SU-DHL-6 (cell line): Measurements from ENCODE around the gene MTOR.

Experiments used
- H2AFZ ChIP-seq: fragments of 200-600 bp; sonication (generic); 2 replicates; pipeline ENCODE4 v1.6.1; 2014; ENCODE audit warnings: low read depth, mild to moderate bottlenecking, moderate library complexity, mixed read lengths, antibody characterized with exemption, low read length; ENCODE audit not compliant: severe bottlenecking
- H3F3A ChIP-seq: fragments of 200-600 bp; shearing (Covaris generic); 2 replicates; pipeline ENCODE4 v1.6.0; 2016; ENCODE audit warnings: antibody characterized with exemption, mild to moderate bottlenecking; ENCODE audit not compliant: insufficient read depth
- H3K27ac ChIP-seq: fragments of 200-600 bp; sonication (generic); 2 replicates; pipeline ENCODE4 v1.5.1; 2016; ENCODE audit warnings: low read depth, mild to moderate bottlenecking, low read length, moderate library complexity, mixed read lengths
- H3K27me3 ChIP-seq: fragments of 200-600 bp; sonication (generic), shearing (Covaris generic); 2 replicates; pipeline ENCODE4 v1.6.0; 2014; ENCODE audit warnings: mild to moderate bottlenecking, low read length
- H3K36me3 ChIP-seq: fragments of 200-600 bp; sonication (generic); 2 replicates; pipeline ENCODE4 v1.6.1; 2014; ENCODE audit warnings: mild to moderate bottlenecking, low read length, mixed read lengths
- H3K4me2 ChIP-seq: fragments of 300-600, 200-600 bp; shearing (Covaris generic), sonication (generic); 2 replicates; pipeline ENCODE4 v1.6.0; 2014; ENCODE audit warnings: low read length, low read depth, mild to moderate bottlenecking; ENCODE audit not compliant: poor library complexity, severe bottlenecking
- H3K4me3 ChIP-seq: fragments of 200-600 bp; sonication (generic); 2 replicates; pipeline ENCODE4 v1.5.1; 2014; ENCODE audit warnings: antibody characterized with exemption, low read length, mild to moderate bottlenecking, mixed read lengths; ENCODE audit not compliant: insufficient read depth, poor library complexity, severe bottlenecking
- H3K79me2 ChIP-seq: fragments of 200-600 bp; sonication (generic); 2 replicates; pipeline ENCODE4 v1.6.1; 2014; ENCODE audit warnings: mild to moderate bottlenecking, low read length, moderate library complexity; ENCODE audit not compliant: insufficient read depth
- H3K9ac ChIP-seq: fragments of 200-600 bp; sonication (generic); 2 replicates; pipeline ENCODE4 v1.7.0; 2014; ENCODE audit warnings: mild to moderate bottlenecking, low read length
- H3K9me2 ChIP-seq: fragments of 200-600 bp; sonication (generic); replicated peaks from 2 replicates; pipeline ENCODE4 v1.6.1; 2014; ENCODE audit warnings: low read length; ENCODE audit not compliant: insufficient read depth
- H3K9me3 ChIP-seq: fragments of 200-600 bp; sonication (generic); 2 replicates; pipeline ENCODE4 v1.6.1; 2014; ENCODE audit warnings: low read length, mixed read lengths; ENCODE audit not compliant: insufficient read depth
- H4K20me1 ChIP-seq: fragments of 200-600 bp; sonication (generic); 2 replicates; pipeline ENCODE4 v1.6.1; 2014; ENCODE audit warnings: low read depth, mild to moderate bottlenecking, antibody characterized with exemption, low read length, moderate library complexity, mixed read lengths
- CTCF ChIP-seq: fragments of 200-600 bp; sonication (generic); IDR thresholded peaks from one replicate; pipeline ENCODE4 v1.5.1; 2017; ENCODE audit warnings: antibody characterized with exemption, mild to moderate bottlenecking, low read length, moderate library complexity; ENCODE audit not compliant: insufficient read depth, poor library complexity, severe bottlenecking
- EZH2phosphoT487 ChIP-seq: fragments of 200-600 bp; sonication (generic), shearing (Covaris generic); conservative IDR thresholded peaks from 2 replicates; pipeline ENCODE4 v1.6.1; 2018; ENCODE audit warnings: mild to moderate bottlenecking, antibody characterized with exemption, low read length, moderate library complexity, mixed read lengths

The MTOR gene

GRCh38 chr1:11134898-11135266 lies 127.5 kb downstream of the MTOR start:
- peaks cover 5% of the 10 kb centered on the region; the same call in 1 of the 2 replicates for H3K36me3 ChIP-seq

GRCh38 chr1:11134251-11134897 lies 128.0 kb downstream of the MTOR start:
- Histone ChIP-seq H3K9me2 (no peaks in the 10 kb centered on the region), H3K27ac (no peak overlapping the region), H3K4me3 (no peak overlapping the region), H3K9me3 (no peaks in the 10 kb centered on the region), H3K4me2 (no peak overlapping the region), H3K27me3 (no peaks in the 10 kb centered on the region), H3K9ac (no peak overlapping the region), H4K20me1 (no peaks in the 10 kb centered on the region), H3K79me2 (no peaks in the 10 kb centered on the region), H2AFZ (no peak overlapping the region), H3F3A (no peaks in the 10 kb centered on the region), H3K36me3 (peaks cover 5% of the 10 kb centered on the region; the same call in 1 of the 2 replicates)
- TF ChIP-seq EZH2phosphoT487 (no peak), CTCF (no peak)

More at GRCh38 chr1:11134898-11135266, 127.5 kb downstream of the MTOR start:
- Histone ChIP-seq H3K27me3 (no peaks in the 10 kb centered on the region), H3F3A (no peaks in the 10 kb centered on the region), H3K4me3 (no peak overlapping the region), H3K27ac (no peak overlapping the region), H3K9ac (no peak overlapping the region), H3K4me2 (no peak overlapping the region), H3K79me2 (no peaks in the 10 kb centered on the region), H2AFZ (no peak overlapping the region), H3K9me3 (no peaks in the 10 kb centered on the region), H3K9me2 (no peaks in the 10 kb centered on the region), H4K20me1 (no peaks in the 10 kb centered on the region)
- TF ChIP-seq EZH2phosphoT487: no peak

- no peak overlapping the region for H3K27ac ChIP-seq
- H3K4me3 ChIP-seq: no peak overlapping the region
- H2AFZ ChIP-seq: no peak overlapping the region
- no peaks in the 10 kb centered on the region for H3K9me3 ChIP-seq
- H3K9me2 ChIP-seq: no peaks in the 10 kb centered on the region
- no peak overlapping the region for H3K4me2 ChIP-seq
- H3F3A ChIP-seq: no peaks in the 10 kb centered on the region
- H3K36me3 ChIP-seq: peaks cover 10% of the 10 kb centered on the region; the same call in 1 of the 2 replicates
- no peaks in the 10 kb centered on the region for H3K27me3 ChIP-seq
- H3K79me2 ChIP-seq: no peaks in the 10 kb centered on the region
- TF ChIP-seq EZH2phosphoT487 (no peak), CTCF (no peak)
- no peaks in the 10 kb centered on the region for H4K20me1 ChIP-seq
- H3K9ac ChIP-seq: no peak overlapping the region
Observed at GRCh38 chr1:11132563-11133293, 129.6 kb downstream of the MTOR start.

- Histone ChIP-seq H3K79me2 (no peaks in the 10 kb centered on the region), H2AFZ (no peak overlapping the region), H3K9me2 (no peaks in the 10 kb centered on the region), H3K9me3 (no peaks in the 10 kb centered on the region), H3K27ac (no peak overlapping the region), H3K9ac (no peak overlapping the region), H3K4me2 (no peak overlapping the region), H3K36me3 (peaks cover 10% of the 10 kb centered on the region; the same call in 1 of the 2 replicates), H3F3A (no peaks in the 10 kb centered on the region), H3K27me3 (no peaks in the 10 kb centered on the region), H4K20me1 (no peaks in the 10 kb centered on the region), H3K4me3 (no peak overlapping the region)
- no peak for TF ChIP-seq CTCF
- TF ChIP-seq EZH2phosphoT487: no peak
Observed at GRCh38 chr1:11131816-11132215, 130.5 kb downstream of the MTOR start.
